PFSK-1 (cell line): ENCODE data around the gene ZC3H12A.

Experiments
- POLR2AphosphoS5 ChIP-seq: IDR thresholded peaks from 2 replicates; pipeline ENCODE4 v1.6.1; 2012; ENCODE audit warnings: low read depth, mild to moderate bottlenecking, control low read depth, low read length, moderate library complexity
- SIN3A ChIP-seq: IDR thresholded peaks from 2 replicates; pipeline ENCODE4 v1.6.1; 2012; ENCODE audit warnings: mild to moderate bottlenecking, low read length, moderate library complexity, borderline replicate concordance; ENCODE audit not compliant: insufficient read depth
- TF ChIP-seq, protein P1 (sequence below), 2 experiments: IDR thresholded peaks; 2 replicates each; pipeline versions ENCODE4 v1.6.1 to v1.8.0; 2011 to 2012; ENCODE audit warnings: low read depth in 2 of 2, low read length in 2 of 2, control low read depth in 1 of 2, inconsistent platforms in 1 of 2, mild to moderate bottlenecking in 1 of 2, moderate library complexity in 1 of 2; ENCODE audit not compliant: insufficient read depth in 1 of 2

DNA sequence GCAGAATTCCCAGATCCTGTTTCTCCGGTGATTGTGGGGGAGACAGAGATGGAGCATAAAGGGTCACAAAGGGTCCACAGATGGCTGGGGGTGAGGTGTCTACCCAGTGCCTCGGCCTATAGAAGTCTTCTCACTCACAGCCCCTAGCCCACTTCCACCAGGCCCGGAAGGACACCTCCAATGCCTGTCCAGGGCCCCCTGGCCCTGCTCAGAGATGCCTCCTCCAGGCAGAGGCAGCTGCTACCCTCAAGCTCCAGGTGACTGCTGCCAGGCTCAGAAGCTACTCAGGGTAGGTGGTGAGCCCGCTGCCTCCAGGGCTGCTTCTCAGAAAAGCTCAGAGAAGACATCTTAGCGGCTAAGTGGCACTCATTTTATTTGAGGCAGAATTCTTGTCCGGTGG is 22.0 kb upstream of the ZC3H12A start:
- TF ChIP-seq SIN3A: no peak
- no peak for TF ChIP-seq POLR2AphosphoS5
- TF ChIP-seq, protein P1, sequence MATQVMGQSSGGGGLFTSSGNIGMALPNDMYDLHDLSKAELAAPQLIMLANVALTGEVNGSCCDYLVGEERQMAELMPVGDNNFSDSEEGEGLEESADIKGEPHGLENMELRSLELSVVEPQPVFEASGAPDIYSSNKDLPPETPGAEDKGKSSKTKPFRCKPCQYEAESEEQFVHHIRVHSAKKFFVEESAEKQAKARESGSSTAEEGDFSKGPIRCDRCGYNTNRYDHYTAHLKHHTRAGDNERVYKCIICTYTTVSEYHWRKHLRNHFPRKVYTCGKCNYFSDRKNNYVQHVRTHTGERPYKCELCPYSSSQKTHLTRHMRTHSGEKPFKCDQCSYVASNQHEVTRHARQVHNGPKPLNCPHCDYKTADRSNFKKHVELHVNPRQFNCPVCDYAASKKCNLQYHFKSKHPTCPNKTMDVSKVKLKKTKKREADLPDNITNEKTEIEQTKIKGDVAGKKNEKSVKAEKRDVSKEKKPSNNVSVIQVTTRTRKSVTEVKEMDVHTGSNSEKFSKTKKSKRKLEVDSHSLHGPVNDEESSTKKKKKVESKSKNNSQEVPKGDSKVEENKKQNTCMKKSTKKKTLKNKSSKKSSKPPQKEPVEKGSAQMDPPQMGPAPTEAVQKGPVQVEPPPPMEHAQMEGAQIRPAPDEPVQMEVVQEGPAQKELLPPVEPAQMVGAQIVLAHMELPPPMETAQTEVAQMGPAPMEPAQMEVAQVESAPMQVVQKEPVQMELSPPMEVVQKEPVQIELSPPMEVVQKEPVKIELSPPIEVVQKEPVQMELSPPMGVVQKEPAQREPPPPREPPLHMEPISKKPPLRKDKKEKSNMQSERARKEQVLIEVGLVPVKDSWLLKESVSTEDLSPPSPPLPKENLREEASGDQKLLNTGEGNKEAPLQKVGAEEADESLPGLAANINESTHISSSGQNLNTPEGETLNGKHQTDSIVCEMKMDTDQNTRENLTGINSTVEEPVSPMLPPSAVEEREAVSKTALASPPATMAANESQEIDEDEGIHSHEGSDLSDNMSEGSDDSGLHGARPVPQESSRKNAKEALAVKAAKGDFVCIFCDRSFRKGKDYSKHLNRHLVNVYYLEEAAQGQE (IDR thresholded peaks at IDR 0.05; ENCODE audit: insufficient read depth in 1 of 2, low read depth in 2 of 2, low read length in 2 of 2): no peak
